Measurements from ENCODE around the gene MAPK6. TPM values are rescaled to one million over a fixed set of nuclear protein-coding genes. Genes with fewer than 3 reads are reported as not detected.

Gene MAPK6
- total RNA-seq, 2 donors from 2014 or later: 21.7 to 22.8 TPM

- no peak overlapping the region for H3K4me3 Mint-ChIP-seq
- no peaks in the 10 kb centered on the region for H3K9me3 Mint-ChIP-seq
- no peak for DNase-seq
- ATAC-seq (replicated peaks in 1 of 2): peak; percentile 39 to 47
- H3K27me3 Mint-ChIP-seq (ENCODE audit: low read depth): no peaks in the 10 kb centered on the region
- peaks cover 5 to 13% of the 10 kb centered on the region in 2 donors for H3K36me3 Mint-ChIP-seq (ENCODE audit: insufficient read depth in 2 of 2)
- peaks cover 15% of the 10 kb centered on the region for H3K4me1 Mint-ChIP-seq (ENCODE audit: low read depth)
- H3K27ac Mint-ChIP-seq: peak overlapping the region; percentile 67
These were observed 48.0 kb downstream of the MAPK6 start for GRCh38 chr15:52066842-52067544.

DNA sequence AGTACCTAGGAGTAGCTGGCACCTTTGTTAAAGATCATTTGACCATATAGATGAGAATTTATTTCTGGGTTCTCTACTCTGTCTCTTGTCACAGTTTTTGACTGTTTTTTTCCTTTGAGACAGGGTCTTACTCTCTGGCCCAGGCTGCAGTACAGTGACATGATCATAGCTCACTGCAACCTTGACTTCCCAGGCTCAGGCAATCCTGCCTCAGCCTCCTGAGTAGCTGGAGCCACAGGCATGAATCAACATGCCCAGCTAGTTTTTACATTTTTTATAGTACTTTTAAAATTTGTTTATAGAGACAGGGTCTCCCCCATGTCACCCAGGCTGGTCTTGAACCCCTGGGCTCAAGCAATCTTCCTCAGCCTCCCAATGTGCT is 48.5 kb downstream of the MAPK6 start:
- DNase-seq (no peak), ATAC-seq (replicated peaks in 1 of 2) (peak in 1 of 2 donors; percentile 17)
- no peak overlapping the region for H3K27ac Mint-ChIP-seq
- no peak overlapping the region for H3K4me3 Mint-ChIP-seq
- H3K27me3 Mint-ChIP-seq (ENCODE audit: low read depth): no peaks in the 10 kb centered on the region
- no peaks in the 10 kb centered on the region for H3K9me3 Mint-ChIP-seq
- peaks cover 15% of the 10 kb centered on the region for H3K4me1 Mint-ChIP-seq (ENCODE audit: low read depth)
- H3K36me3 Mint-ChIP-seq (ENCODE audit: insufficient read depth in 2 of 2): peaks cover 5 to 13% of the 10 kb centered on the region in 2 donors

DNA sequence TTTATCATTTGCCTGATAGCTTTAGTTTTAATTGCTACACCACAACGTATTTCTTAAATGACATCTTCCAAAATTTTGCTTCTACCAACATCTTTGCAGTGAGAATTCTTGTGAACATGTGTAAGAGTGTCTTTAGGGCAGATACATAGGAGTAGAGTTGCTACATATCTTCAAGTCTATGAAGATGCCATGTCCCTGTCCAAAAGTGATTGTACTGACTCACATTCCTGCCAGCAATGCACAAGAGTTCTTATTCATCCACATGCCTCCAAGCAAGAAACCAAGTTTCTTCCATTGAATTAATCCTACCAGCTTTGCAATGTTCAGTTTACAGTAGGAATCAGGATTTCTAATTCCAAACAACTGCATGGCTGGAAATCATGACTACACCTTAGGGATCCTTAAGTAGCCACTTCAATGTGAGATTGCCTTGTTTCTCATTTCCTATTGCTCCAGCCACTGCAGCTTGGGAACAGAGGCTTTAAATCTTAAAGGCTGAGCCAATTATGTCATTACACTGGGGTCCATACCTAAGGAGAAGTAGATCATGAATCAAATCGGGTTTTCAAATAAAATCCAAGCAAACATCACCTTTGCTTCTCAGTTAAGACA is 49.1 kb downstream of the MAPK6 start:
- Mint-ChIP-seq H3K4me1 (ENCODE audit: low read depth) (peaks cover 15% of the 10 kb centered on the region), H3K27ac (no peak overlapping the region)
- no peak for ATAC-seq (replicated peaks in 1 of 2)

DNA sequence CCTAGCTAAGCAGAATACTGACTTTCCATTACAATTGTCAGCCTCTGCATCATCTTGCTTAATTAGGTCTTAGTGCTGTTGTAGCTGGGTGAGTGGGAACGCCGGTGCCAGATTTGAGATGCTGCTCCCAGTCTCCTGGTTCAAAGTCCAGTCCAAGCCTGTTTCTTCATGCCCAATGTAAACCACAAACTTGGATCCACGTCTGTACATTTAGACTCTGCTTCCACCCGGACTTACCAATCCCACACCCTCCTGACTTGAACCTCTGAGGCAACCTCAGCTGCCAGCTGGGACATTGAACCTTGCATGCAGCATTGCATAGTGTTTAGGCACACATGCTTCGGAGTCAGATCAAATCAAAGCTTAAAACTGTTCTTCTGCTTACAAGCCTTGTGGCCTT is 50.5 kb downstream of the MAPK6 start:
- no peak overlapping the region for H3K4me3 Mint-ChIP-seq
- peaks cover 15% of the 10 kb centered on the region for H3K4me1 Mint-ChIP-seq (ENCODE audit: low read depth)
- H3K27me3 Mint-ChIP-seq (ENCODE audit: low read depth): no peaks in the 10 kb centered on the region
- peaks cover 2 to 3% of the 10 kb centered on the region in 2 donors for H3K36me3 Mint-ChIP-seq (ENCODE audit: insufficient read depth in 2 of 2)
- no peak for ATAC-seq (replicated peaks in 1 of 2)
- H3K9me3 Mint-ChIP-seq: no peaks in the 10 kb centered on the region
- no peak for DNase-seq
- no peak overlapping the region for H3K27ac Mint-ChIP-seq

More for the DNA sequence above, 49.1 kb downstream of the MAPK6 start:
- Mint-ChIP-seq H3K27me3 (ENCODE audit: low read depth) (no peaks in the 10 kb centered on the region), H3K4me3 (no peak overlapping the region), H3K9me3 (no peaks in the 10 kb centered on the region), H3K36me3 (ENCODE audit: insufficient read depth in 2 of 2) (peaks cover 5 to 12% of the 10 kb centered on the region in 2 donors)
- DNase-seq: no peak

GRCh38 chr15:52071570-52071969 is 52.6 kb downstream of the MAPK6 start:
- H3K36me3 Mint-ChIP-seq (ENCODE audit: insufficient read depth in 2 of 2): peaks cover 0 to under 1% of the 10 kb centered on the region in 2 donors
- no peaks in the 10 kb centered on the region for H3K9me3 Mint-ChIP-seq
- H3K27me3 Mint-ChIP-seq (ENCODE audit: low read depth): no peaks in the 10 kb centered on the region
- H3K4me1 Mint-ChIP-seq (ENCODE audit: low read depth): peaks cover 11% of the 10 kb centered on the region
- ATAC-seq (replicated peaks in 1 of 2) (no peak), DNase-seq (no peak)
- no peak overlapping the region for H3K27ac Mint-ChIP-seq
- H3K4me3 Mint-ChIP-seq: no peak overlapping the region

- peak; percentile 84 to 92 for ATAC-seq (replicated peaks in 1 of 2)
- Mint-ChIP-seq H3K27ac (no peak overlapping the region), H3K9me3 (no peaks in the 10 kb centered on the region)
These were observed 58.1 kb downstream of the MAPK6 start for GRCh38 chr15:52076889-52077781.

GRCh38 chr15:52078197-52078875 is 59.3 kb downstream of the MAPK6 start:
- H3K36me3 Mint-ChIP-seq (ENCODE audit: insufficient read depth in 2 of 2): no peaks in the 10 kb centered on the region
- no peak overlapping the region for H3K27ac Mint-ChIP-seq
- no peaks in the 10 kb centered on the region for H3K27me3 Mint-ChIP-seq (ENCODE audit: low read depth)
- no peak overlapping the region for H3K4me3 Mint-ChIP-seq
- no peaks in the 10 kb centered on the region for H3K9me3 Mint-ChIP-seq
- ATAC-seq (replicated peaks in 1 of 2) (no peak), DNase-seq (no peak)
- peaks cover 37% of the 10 kb centered on the region for H3K4me1 Mint-ChIP-seq (ENCODE audit: low read depth)

More at GRCh38 chr15:52076889-52077781, 58.1 kb downstream of the MAPK6 start:
- H3K4me3 Mint-ChIP-seq: no peak overlapping the region
- H3K4me1 Mint-ChIP-seq (ENCODE audit: low read depth): peaks cover 25% of the 10 kb centered on the region
- no peaks in the 10 kb centered on the region for H3K36me3 Mint-ChIP-seq (ENCODE audit: insufficient read depth in 2 of 2)
- DNase-seq: peak; percentile 34 to 43
- no peaks in the 10 kb centered on the region for H3K27me3 Mint-ChIP-seq (ENCODE audit: low read depth)

- Mint-ChIP-seq H3K4me1 (ENCODE audit: low read depth) (peaks cover 43% of the 10 kb centered on the region), H3K4me3 (no peak overlapping the region), H3K36me3 (ENCODE audit: insufficient read depth in 2 of 2) (no peaks in the 10 kb centered on the region), H3K27ac (peak overlapping the region; percentile 8), H3K9me3 (no peaks in the 10 kb centered on the region), H3K27me3 (ENCODE audit: low read depth) (no peaks in the 10 kb centered on the region)
- DNase-seq: peak; percentile 88 to 89
- peak; percentile 72 to 82 for ATAC-seq (replicated peaks in 1 of 2)
These were observed 60.1 kb downstream of the MAPK6 start for GRCh38 chr15:52078876-52079700.

- ATAC-seq (replicated peaks in 1 of 2) (no peak), DNase-seq (no peak)
- H3K4me1 Mint-ChIP-seq (ENCODE audit: low read depth): peaks cover 43% of the 10 kb centered on the region
- H3K4me3 Mint-ChIP-seq: no peak overlapping the region
- no peaks in the 10 kb centered on the region for H3K27me3 Mint-ChIP-seq (ENCODE audit: low read depth)
- H3K27ac Mint-ChIP-seq: no peak overlapping the region
- H3K36me3 Mint-ChIP-seq (ENCODE audit: insufficient read depth in 2 of 2): no peaks in the 10 kb centered on the region
- H3K9me3 Mint-ChIP-seq: no peaks in the 10 kb centered on the region
These were observed 61.0 kb downstream of the MAPK6 start for GRCh38 chr15:52080031-52080430.

DNA sequence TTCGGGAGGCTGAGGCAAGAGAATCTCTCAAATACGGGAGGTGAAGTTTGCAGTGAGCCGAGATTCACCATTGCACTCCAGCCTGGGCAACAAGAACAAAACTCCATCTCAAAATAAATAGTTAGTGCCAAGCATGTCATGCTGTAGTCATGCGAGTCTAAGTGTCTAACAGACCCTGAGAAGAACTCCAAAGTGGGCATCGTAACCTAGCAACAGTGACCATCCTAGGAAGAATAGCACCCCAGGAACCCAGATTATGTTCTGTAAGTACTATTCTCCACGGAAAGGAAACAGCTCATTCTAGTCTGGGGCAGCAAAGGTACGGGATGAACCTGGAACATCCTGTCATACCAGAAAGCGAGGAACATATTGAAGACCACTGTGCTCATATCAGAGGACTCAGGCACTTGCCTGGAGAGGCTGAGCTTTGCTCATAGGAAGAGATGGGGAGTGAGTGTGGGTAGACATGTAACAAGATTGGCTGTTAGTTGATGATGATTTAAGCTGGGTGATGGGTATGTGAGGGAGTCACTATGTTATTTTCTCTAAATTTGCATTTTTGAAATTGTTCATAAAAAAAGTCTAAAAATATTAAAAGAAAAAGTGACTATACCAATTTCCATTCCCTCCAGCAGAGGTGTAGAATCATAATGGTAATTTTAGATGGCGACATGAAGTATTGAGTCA is 61.8 kb downstream of the MAPK6 start:
- Mint-ChIP-seq H3K9me3 (no peaks in the 10 kb centered on the region), H3K4me3 (no peak overlapping the region), H3K27ac (no peak overlapping the region), H3K27me3 (ENCODE audit: low read depth) (no peaks in the 10 kb centered on the region), H3K4me1 (ENCODE audit: low read depth) (peaks cover 43% of the 10 kb centered on the region), H3K36me3 (ENCODE audit: insufficient read depth in 2 of 2) (no peaks in the 10 kb centered on the region)
- ATAC-seq (replicated peaks in 1 of 2): no peak
- no peak for DNase-seq

DNA sequence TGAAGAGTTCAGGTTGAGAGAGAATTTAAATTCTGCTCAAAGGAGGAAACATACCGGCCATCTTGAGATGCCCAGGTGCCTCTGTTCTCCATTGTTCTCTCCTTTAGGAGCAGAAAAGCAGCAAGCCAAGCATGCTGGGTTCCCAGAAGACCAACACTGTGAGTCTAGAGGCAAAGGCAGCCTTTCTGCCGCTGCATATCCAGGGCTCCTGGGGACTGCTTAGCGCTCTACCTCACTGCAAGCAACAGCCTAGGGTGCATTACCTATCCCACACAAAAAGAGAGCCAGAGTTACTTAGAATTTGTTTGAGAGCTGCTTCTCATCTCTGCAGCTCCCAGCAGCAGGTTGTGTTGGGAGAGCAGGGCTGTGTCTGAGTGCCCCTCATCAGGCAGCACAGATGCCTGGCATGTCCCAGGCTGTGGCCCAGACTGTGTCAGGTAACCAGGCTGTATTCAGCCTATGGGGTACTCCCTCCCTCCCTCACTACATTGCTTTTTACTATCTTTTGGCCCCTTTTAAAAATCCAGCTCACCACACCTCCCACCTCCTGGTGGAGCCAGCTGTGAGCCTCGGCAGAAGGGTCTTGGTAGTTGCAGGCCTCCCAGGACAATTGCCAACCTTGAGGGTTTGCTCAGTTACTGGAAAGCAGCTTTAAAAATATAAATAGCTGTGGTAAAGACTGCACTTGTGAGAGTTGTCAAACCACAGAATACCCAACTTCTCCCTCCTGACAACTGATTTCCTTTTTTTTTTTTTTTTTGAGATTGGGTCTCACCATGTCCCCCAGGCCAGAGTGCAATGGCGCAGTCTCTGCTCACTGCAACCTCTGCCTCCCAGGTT is 63.4 kb downstream of the MAPK6 start:
- H3K4me3 Mint-ChIP-seq: no peak overlapping the region
- H3K27me3 Mint-ChIP-seq (ENCODE audit: low read depth): no peaks in the 10 kb centered on the region
- ATAC-seq (replicated peaks in 1 of 2) (peak in 1 of 2 donors; percentile 25), DNase-seq (no peak)
- no peaks in the 10 kb centered on the region for H3K36me3 Mint-ChIP-seq (ENCODE audit: insufficient read depth in 2 of 2)
- H3K27ac Mint-ChIP-seq: no peak overlapping the region
- H3K9me3 Mint-ChIP-seq: no peaks in the 10 kb centered on the region
- peaks cover 32% of the 10 kb centered on the region for H3K4me1 Mint-ChIP-seq (ENCODE audit: low read depth)

All from activated T-cell treated with anti-CD3 and anti-CD28 coated beads, Interleukin-2, amount 50 U/mL, for 72 hours (primary cell).